Activated naive CD8-positive, alpha-beta T cell treated with anti-CD3 and anti-CD28 coated beads for 36 hours (primary cell): ENCODE measurements around the gene CDK13. TPM values are rescaled to one million over a fixed set of nuclear protein-coding genes. Genes with fewer than 3 reads are reported as not detected.

Source experiments
- DNase-seq: peaks from one replicate; pipeline ENCODE4 v3.0.0; 2021
- H3K27ac Mint-ChIP-seq: one replicate; pipeline ENCODE4 v1.8.0; 2022; ENCODE audit warnings: mild to moderate bottlenecking, moderate library complexity, mixed read lengths
- H3K27me3 Mint-ChIP-seq: one replicate; pipeline ENCODE4 v1.8.0; 2022; ENCODE audit warnings: mild to moderate bottlenecking, mixed read lengths
- H3K36me3 Mint-ChIP-seq: one replicate; pipeline ENCODE4 v1.8.0; 2021; ENCODE audit warnings: mild to moderate bottlenecking, mixed read lengths
- H3K4me1 Mint-ChIP-seq: one replicate; pipeline ENCODE4 v1.8.0; 2021; ENCODE audit warnings: mixed read lengths
- H3K4me3 Mint-ChIP-seq: one replicate; pipeline ENCODE4 v1.8.0; 2022; ENCODE audit warnings: mild to moderate bottlenecking, moderate library complexity, mixed read lengths
- H3K9me3 Mint-ChIP-seq: one replicate; pipeline ENCODE4 v1.8.0; 2022; ENCODE audit warnings: mixed read lengths
- total RNA-seq, 2 experiments: library from RNA; stranded (reverse); gene quantifications; one replicate each; pipeline ENCODE4 v1.2.3, GENCODE V29; 2021

Gene CDK13
- total RNA-seq, 2 experiments from 2014 or later, result 31.0 to 31.1 TPM

GRCh38 chr7:39936761-39937160 lies 13.3 kb upstream of the CDK13 start:
- Mint-ChIP-seq H3K9me3 (no peaks in the 10 kb centered on the region), H3K4me1 (no peaks in the 10 kb centered on the region), H3K27ac (no peak overlapping the region), H3K27me3 (peaks cover 3% of the 10 kb centered on the region), H3K36me3 (no peaks in the 10 kb centered on the region), H3K4me3 (no peak overlapping the region)
- DNase-seq, result no peak

- Mint-ChIP-seq H3K27ac (no peak overlapping the region), H3K4me3 (no peak overlapping the region), H3K4me1 (no peaks in the 10 kb centered on the region), H3K36me3 (no peaks in the 10 kb centered on the region), H3K27me3 (peaks cover 3% of the 10 kb centered on the region), H3K9me3 (no peaks in the 10 kb centered on the region)
- DNase-seq, result no peak
Observed at GRCh38 chr7:39937366-39938153, 12.5 kb upstream of the CDK13 start.

GRCh38 chr7:39942883-39943282 lies 7.2 kb upstream of the CDK13 start:
- DNase-seq, result no peak
- peaks cover under 1% of the 10 kb centered on the region for H3K27me3 Mint-ChIP-seq
- no peak overlapping the region for H3K4me3 Mint-ChIP-seq
- no peaks in the 10 kb centered on the region for H3K36me3 Mint-ChIP-seq
- H3K4me1 Mint-ChIP-seq, result peaks cover 3% of the 10 kb centered on the region
- H3K27ac Mint-ChIP-seq, result no peak overlapping the region
- no peaks in the 10 kb centered on the region for H3K9me3 Mint-ChIP-seq

- no peak for DNase-seq
- no peak overlapping the region for H3K27ac Mint-ChIP-seq
- peaks cover 6% of the 10 kb centered on the region for H3K27me3 Mint-ChIP-seq
- no peak overlapping the region for H3K4me3 Mint-ChIP-seq
- H3K4me1 Mint-ChIP-seq, result peaks cover 14% of the 10 kb centered on the region
- H3K9me3 Mint-ChIP-seq, result no peaks in the 10 kb centered on the region
- peaks cover 6% of the 10 kb centered on the region for H3K36me3 Mint-ChIP-seq
Observed at GRCh38 chr7:39946693-39947092, 3.4 kb upstream of the CDK13 start.

- Mint-ChIP-seq H3K4me3 (peak overlapping the region; percentile 100), H3K36me3 (peaks cover 15% of the 10 kb centered on the region), H3K4me1 (peaks cover 18% of the 10 kb centered on the region), H3K27me3 (peaks cover 6% of the 10 kb centered on the region), H3K9me3 (no peaks in the 10 kb centered on the region), H3K27ac (peak overlapping the region; percentile 100)
- no peak for DNase-seq
Observed at GRCh38 chr7:39948375-39948955, 1.6 kb upstream of the CDK13 start.

- peak overlapping the region; percentile 100 for H3K27ac Mint-ChIP-seq
- H3K27me3 Mint-ChIP-seq, result peaks cover 6% of the 10 kb centered on the region
- no peaks in the 10 kb centered on the region for H3K9me3 Mint-ChIP-seq
- H3K4me3 Mint-ChIP-seq, result peak overlapping the region; percentile 100
- peaks cover 15% of the 10 kb centered on the region for H3K36me3 Mint-ChIP-seq
- peak; percentile 98 for DNase-seq
- peaks cover 19% of the 10 kb centered on the region for H3K4me1 Mint-ChIP-seq
Observed at GRCh38 chr7:39948956-39949928, 814 bp upstream of the CDK13 start.

GRCh38 chr7:39950473-39951225 lies 593 bp downstream of the CDK13 start:
- Mint-ChIP-seq H3K36me3 (peaks cover 19% of the 10 kb centered on the region), H3K9me3 (no peaks in the 10 kb centered on the region), H3K4me3 (peak overlapping the region; percentile 100), H3K4me1 (peaks cover 31% of the 10 kb centered on the region), H3K27ac (peak overlapping the region; percentile 100), H3K27me3 (peaks cover 6% of the 10 kb centered on the region)
- peak; percentile 56 for DNase-seq

GRCh38 chr7:39951226-39952194 lies 1.5 kb downstream of the CDK13 start:
- peaks cover 35% of the 10 kb centered on the region for H3K4me1 Mint-ChIP-seq
- H3K36me3 Mint-ChIP-seq, result peaks cover 20% of the 10 kb centered on the region
- H3K4me3 Mint-ChIP-seq, result peak overlapping the region; percentile 98
- no peaks in the 10 kb centered on the region for H3K9me3 Mint-ChIP-seq
- peak; percentile 84 for DNase-seq
- H3K27ac Mint-ChIP-seq, result peak overlapping the region; percentile 92
- peaks cover 6% of the 10 kb centered on the region for H3K27me3 Mint-ChIP-seq

GRCh38 chr7:39952374-39952773 lies 2.3 kb downstream of the CDK13 start:
- Mint-ChIP-seq H3K4me3 (peak overlapping the region; percentile 98), H3K9me3 (no peaks in the 10 kb centered on the region), H3K27me3 (peaks cover 6% of the 10 kb centered on the region), H3K27ac (peak overlapping the region; percentile 92), H3K4me1 (peaks cover 43% of the 10 kb centered on the region), H3K36me3 (peaks cover 20% of the 10 kb centered on the region)
- DNase-seq, result no peak

GRCh38 chr7:39952803-39953202 lies 2.7 kb downstream of the CDK13 start:
- Mint-ChIP-seq H3K4me3 (peak overlapping the region; percentile 98), H3K27me3 (peaks cover 6% of the 10 kb centered on the region), H3K27ac (peak overlapping the region; percentile 75), H3K9me3 (no peaks in the 10 kb centered on the region), H3K4me1 (peaks cover 43% of the 10 kb centered on the region), H3K36me3 (peaks cover 20% of the 10 kb centered on the region)
- no peak for DNase-seq

- Mint-ChIP-seq H3K27ac (no peak overlapping the region), H3K4me1 (peaks cover 43% of the 10 kb centered on the region), H3K9me3 (no peaks in the 10 kb centered on the region), H3K27me3 (no peaks in the 10 kb centered on the region), H3K4me3 (peak overlapping the region; percentile 16), H3K36me3 (peaks cover 16% of the 10 kb centered on the region)
- no peak for DNase-seq
Observed at GRCh38 chr7:39954694-39955093, 4.6 kb downstream of the CDK13 start.

- Mint-ChIP-seq H3K9me3 (peaks cover 9% of the 10 kb centered on the region), H3K27ac (no peak overlapping the region), H3K36me3 (peaks cover 31% of the 10 kb centered on the region), H3K27me3 (no peaks in the 10 kb centered on the region), H3K4me3 (no peak overlapping the region), H3K4me1 (peaks cover 55% of the 10 kb centered on the region)
- DNase-seq, result no peak
Observed at GRCh38 chr7:39958038-39958437, 8.0 kb downstream of the CDK13 start.

GRCh38 chr7:39967406-39968161 lies 17.5 kb downstream of the CDK13 start:
- Mint-ChIP-seq H3K4me1 (peaks cover 80% of the 10 kb centered on the region), H3K27ac (no peak overlapping the region), H3K9me3 (peaks cover 2% of the 10 kb centered on the region), H3K27me3 (no peaks in the 10 kb centered on the region), H3K4me3 (no peak overlapping the region), H3K36me3 (peaks cover 34% of the 10 kb centered on the region)
- DNase-seq, result no peak
